ENCODE results near the gene TMEM91. TPM values are rescaled to one million over a fixed set of nuclear protein-coding genes. Genes with fewer than 3 reads are reported as not detected.

TMEM91 gene
- total RNA-seq, 1 experiment from 2014 or later: 2.4 TPM

DNA sequence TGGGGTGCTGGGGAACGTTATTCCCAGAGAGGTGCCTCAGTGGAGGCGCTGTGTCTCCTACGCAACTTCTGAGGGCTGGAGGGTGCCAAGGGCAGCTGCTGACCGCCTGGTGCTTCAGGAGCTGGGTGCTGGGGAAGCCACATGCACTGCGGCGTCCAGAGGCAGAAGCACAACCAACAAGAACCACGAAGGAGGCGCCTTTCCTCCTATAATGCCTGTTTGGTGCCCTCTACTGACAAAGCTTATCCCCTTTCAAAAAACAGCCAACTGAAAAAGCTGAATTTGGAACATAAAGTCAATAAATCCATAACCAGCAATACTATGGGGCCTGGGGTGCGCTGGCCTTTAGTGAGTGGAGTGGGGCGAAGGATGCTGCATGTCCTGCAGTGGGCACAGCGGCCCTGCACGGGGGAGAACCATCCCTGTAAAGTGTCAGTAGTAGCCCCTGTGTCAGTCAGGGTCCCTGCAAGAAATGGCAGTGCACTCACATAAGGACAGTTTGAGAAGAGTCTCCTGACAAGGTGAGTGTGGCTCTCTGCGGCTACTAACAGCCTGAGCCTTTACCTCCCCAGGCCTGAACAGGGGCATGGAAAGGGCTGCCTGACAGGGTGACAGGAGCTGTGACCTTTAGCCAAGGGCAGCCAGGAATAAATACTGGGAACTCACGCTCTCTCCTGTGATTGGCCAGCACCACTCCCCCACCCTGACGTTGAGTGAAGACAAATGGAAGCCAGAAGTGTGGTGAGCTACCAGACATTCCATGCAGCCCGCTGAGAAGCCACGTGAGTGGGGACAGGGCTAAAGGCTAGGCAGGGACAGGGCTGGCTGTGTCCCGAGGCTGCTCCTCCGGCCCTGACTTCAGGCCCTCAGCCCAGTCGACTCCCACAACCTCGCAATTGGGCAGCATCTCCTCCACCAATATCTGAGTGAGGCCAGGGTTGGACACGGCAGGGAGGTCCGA is 55.4 kb downstream of the TMEM91 start:
- peak; percentile 33 for DNase-seq (ENCODE audit: low read depth)

GRCh38 chr19:41433171-41433570 is 56.8 kb downstream of the TMEM91 start:
- no peak for DNase-seq (ENCODE audit: low read depth)

Other genes with a start within 250 kb of the TMEM91 start
- gene CYP2S1, start 183.3 kb upstream of the TMEM91 start, total RNA-seq (2014; rRNA removed; shearing (Covaris generic)): 5.6 and 7.3 TPM in 2 replicates
- gene AXL, start 157.3 kb upstream of the TMEM91 start, total RNA-seq (2014; rRNA removed; shearing (Covaris generic)): 237 and 362 TPM in 2 replicates
- 94.9 and 143 TPM in 2 replicates for gene HNRNPUL1, start 112.2 kb upstream of the TMEM91 start, total RNA-seq (2014; rRNA removed; shearing (Covaris generic))
- gene CCDC97, start 66.4 kb upstream of the TMEM91 start, total RNA-seq (2014; rRNA removed; shearing (Covaris generic)): 5.6 and 7.2 TPM in 2 replicates
- gene TGFB1, start 22.6 kb upstream of the TMEM91 start, total RNA-seq (2014; rRNA removed; shearing (Covaris generic)): 10.1 and 22.9 TPM in 2 replicates
- 8.2 and 9.9 TPM in 2 replicates for gene B9D2, start 12.4 kb upstream of the TMEM91 start, total RNA-seq (2014; rRNA removed; shearing (Covaris generic))
- 25.2 and 28.5 TPM in 2 replicates for gene EXOSC5, start 20.8 kb downstream of the TMEM91 start, total RNA-seq (2014; rRNA removed; shearing (Covaris generic))
- gene BCKDHA, start 21.3 kb downstream of the TMEM91 start, total RNA-seq (2014; rRNA removed; shearing (Covaris generic)): 15.9 and 18.3 TPM in 2 replicates
- not detected in 2 replicates for gene B3GNT8, start 50.8 kb downstream of the TMEM91 start, total RNA-seq (2014; rRNA removed; shearing (Covaris generic))
- gene DMAC2, start 63.4 kb downstream of the TMEM91 start, total RNA-seq (2014; rRNA removed; shearing (Covaris generic)): 52.1 and 57.2 TPM in 2 replicates
- not detected in 2 replicates for gene ERICH4, start 66.6 kb downstream of the TMEM91 start, total RNA-seq (2014; rRNA removed; shearing (Covaris generic))
- not detected in 2 replicates for gene CEACAM21, start 199.6 kb downstream of the TMEM91 start, total RNA-seq (2014; rRNA removed; shearing (Covaris generic))

Measured in M059J (cell line).